CD1c-positive myeloid dendritic cell (primary cell): Measurements from ENCODE around the gene MED15.

ENCODE experiments used
- DNase-seq: peaks from one replicate; pipeline ENCODE4 v3.0.0-alpha.2; 2016; ENCODE audit errors: extremely low spot score

Gene MED15

DNA sequence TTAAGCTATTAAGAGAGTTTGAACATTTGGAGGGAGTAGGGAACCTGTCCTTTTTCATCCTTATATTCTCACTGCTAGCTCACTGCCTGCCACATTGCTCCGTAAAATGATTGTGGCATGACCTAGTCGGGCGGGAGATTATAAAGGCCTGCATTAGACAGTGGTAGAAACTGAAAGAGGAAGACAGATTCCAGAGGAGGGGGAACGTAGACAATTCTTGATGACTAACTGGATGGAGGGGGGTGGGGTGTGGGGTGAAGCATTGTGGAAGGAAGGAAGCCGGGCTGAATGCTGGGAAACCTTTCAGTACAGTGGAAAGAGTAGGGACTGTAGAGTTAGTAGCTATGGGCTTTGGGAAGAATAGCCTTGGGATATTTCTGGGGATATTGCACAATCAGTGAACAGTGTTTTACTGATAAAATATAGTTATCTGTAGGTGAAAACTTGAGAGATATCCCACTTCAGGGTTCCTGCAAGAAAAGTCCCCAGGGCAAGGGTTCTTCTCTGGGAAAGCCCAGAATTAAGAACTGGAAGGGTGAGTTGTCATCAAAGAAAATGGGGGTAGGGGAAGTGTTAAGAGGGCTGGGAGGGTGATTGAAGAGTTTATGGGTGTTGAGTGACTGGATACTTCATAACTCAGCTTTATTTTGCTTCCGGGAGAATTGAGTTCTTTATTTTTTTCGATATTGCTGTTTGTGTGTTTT is 2.1 kb downstream of the MED15 start:
- peak; percentile 90 for DNase-seq

DNA sequence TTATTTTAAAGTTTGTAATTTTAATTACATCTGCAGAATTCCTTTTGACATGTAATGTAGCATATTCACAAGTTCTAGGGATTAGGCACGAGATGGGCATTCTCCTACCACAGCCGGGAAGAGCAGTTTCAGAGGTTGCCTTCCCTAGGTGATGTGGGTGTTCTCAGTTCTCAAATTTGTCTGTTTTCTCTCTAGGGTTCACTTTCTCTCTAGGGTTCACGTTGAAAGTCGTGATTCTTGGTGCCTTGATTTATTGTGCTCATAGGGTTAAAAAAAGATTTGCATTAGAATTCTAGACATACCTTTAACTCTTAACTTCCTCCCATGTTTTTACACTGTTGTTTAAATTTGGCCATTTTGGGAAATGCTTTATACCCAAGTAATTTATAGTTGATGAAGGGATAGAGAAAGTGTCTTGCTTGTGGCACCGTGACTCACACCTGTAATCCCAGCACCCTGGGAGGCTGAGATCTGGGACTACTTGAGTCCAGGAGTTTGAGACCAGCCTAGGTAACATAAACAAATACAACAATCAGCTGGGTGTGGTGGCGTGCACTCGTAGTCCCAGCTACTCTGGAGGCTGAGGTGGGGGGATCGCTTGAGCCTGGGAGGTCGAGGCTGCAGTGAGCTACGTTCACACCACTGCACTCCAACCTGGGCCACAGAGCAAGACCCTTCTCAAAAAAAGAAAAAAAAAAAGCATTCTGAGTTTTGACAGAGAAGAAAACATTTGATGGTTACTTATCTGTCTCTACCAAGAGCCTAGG is 3.6 kb downstream of the MED15 start:
- peak; percentile 35 for DNase-seq

DNA sequence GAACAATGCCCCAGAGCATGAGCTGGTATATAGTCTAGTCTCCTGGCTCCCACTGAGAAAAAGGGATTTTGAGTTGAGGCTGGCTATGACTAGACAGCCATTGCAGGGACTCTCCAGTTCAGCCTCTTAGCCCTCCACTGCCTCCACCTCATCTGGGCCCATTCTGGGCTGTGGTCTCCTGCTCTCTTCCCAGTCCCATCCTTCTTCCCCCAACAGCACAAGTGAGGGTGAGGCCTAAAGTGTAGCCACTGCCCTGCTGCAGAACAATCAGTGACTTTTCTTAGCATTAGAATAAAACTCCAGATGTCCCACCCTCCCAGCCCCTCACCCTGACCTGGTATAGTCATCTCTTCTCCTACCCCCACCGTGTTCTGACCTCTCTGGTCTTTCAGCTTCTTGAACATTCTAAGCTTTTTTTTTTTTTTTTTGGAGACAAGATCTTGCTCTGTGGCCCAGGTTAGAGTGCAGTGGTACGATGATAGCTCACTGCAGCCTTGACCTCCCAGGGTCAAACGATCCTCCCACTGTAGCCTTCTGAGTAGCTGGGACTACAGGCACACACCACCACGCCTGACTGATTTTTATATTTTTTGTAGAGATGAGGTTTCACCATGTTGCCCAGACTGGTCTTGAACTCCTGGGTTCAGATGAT is 4.3 kb downstream of the MED15 start:
- no peak for DNase-seq

DNA sequence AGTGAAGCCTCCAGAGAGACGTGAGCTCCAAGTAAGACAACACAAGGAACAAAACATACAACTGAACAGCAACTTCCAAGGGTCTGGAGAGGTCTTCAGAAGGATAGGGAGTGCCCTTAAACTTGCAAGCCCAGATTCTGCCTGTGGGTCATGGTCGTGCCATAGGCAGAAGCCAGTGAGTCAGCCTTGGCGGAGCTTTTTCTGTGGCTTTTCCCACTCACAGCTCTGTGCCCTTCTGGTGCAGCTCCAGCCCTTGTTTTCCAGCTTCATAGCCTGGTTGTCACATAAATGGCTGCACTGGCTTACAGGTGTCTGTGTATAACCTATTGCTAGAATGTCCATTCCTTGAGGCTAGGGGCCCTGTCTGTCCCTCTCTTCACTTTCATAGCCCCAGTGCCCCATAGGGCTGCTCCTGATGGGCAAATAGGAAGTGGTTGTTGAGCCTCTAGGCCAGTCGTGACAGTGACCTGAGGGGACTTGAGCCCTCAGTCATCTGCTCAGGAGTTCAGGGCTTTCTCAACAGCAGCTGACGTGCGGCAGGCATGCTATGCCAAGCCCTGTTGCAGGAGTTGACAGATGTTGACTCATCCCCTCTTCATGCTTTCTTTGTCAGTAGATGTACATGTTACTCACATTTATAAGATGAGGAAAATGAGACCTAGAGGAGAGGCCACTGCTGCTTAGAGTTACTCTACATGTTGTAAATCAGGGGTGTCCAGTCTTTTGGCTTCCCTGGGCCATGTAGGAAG is 7.4 kb downstream of the MED15 start:
- peak; percentile 55 for DNase-seq

DNA sequence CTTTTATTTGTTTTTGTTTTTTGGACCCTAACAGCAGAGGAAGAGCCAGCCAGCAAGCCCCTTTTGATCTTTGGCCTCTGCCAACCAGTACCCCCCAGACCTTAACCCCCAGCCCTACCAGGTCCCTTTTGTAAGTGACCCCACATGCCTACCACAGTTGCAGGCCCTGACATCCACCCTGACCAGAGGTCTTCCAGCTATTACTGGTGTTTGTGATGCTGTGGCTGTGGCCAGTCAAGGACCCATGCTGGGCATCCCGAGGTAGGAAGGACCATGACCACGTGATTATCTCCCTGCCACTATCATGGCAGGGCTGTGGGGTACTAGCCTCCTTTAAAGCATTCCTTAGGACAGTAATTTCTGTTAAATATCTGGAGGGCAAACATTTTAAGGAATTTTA is 9.0 kb downstream of the MED15 start:
- DNase-seq, result no peak

DNA sequence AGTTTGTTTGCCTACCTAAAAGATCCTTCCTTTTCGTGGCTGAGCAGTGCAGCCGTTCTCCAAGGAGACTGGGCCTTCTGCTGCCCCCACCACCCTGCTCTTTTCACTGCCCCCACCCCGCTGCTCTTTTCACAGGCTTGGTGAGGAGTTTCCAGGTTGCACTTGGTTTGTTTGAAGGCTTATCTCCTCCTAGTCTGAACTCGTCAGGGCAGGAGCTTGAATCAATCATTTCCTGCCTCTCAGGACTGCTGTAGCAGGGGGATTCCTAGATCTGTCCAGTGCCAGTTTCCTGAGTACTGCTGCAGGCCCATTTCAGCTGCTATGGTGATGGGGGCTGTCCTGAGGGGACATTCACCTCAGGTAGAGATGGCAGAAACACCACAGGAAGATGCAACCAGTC is 10.0 kb downstream of the MED15 start:
- no peak for DNase-seq

DNA sequence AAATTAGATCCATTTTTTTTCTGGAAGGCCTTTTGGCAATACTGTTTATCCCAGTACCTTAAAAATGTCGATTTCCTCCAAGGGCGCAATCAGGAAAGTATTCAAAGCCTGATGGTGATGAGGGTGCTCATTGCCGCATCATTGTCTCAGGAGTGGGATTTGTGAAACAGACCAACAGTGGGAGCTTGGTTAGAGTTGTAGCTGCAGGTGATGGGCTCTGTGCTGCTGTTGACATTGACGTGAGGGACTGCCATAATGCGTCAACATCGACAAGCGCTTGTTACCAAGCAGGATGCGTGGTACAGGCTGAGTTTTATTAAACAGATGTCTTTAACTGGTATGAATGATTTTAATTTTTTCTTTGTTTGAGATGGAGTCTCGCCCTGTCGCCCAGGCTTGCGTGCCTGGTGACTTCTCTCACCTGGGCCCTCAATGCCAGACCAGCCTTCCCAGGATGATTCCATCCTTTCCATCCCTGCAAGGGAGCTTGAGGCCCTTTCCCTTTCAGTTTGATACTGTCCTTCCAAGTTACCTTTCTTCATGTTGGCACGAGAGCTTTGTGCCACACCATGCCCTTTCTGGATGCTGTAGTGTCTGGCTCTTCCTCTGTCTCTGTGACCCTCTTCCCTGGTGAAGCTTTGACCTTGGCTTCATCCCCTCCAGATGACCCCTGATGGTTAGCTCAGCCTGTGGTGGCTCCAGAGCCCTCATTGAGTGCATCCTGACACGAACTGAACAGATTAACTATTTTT is 10.6 kb downstream of the MED15 start:
- DNase-seq, result no peak

DNA sequence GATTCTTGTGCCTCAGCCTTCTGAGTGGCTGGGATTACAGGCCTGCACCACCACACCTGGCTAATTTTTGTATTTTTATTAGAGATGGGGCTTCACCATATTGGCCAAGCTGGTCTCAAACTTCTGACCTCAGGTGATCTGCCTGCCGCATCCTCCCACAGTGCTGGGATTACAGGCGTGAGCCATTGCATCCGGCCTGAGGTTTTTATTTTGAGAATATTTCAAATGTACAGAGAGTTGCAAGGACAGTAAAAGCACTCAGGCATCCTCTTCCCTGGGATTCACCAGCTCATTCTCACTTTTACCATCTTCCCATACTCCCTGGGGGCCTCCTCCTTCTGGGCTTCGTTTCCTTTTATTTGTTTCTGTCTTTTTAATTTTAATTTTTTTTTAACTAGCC is 12.1 kb downstream of the MED15 start:
- no peak for DNase-seq

DNA sequence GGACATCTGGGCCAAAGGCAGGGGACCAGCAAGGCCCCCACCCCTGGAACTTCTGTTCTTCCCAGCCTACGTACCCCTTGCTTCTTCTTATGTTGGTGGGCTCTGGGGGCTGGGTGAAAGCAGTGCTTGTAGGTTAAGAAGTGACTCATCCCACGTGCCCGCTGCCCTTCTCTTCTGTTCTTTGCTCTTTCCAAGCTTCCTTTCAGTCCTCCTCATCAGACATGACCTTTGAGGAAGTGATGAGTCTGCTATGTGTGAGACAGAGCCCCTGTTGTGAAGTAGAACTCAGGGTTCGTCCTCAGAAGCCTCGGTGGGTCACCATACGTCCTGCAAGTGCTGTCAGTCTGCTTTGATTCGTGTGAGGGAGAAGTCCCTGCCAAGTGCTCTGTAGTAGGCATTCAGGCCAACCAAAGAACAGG is 12.7 kb downstream of the MED15 start:
- DNase-seq, result peak; percentile 26

DNA sequence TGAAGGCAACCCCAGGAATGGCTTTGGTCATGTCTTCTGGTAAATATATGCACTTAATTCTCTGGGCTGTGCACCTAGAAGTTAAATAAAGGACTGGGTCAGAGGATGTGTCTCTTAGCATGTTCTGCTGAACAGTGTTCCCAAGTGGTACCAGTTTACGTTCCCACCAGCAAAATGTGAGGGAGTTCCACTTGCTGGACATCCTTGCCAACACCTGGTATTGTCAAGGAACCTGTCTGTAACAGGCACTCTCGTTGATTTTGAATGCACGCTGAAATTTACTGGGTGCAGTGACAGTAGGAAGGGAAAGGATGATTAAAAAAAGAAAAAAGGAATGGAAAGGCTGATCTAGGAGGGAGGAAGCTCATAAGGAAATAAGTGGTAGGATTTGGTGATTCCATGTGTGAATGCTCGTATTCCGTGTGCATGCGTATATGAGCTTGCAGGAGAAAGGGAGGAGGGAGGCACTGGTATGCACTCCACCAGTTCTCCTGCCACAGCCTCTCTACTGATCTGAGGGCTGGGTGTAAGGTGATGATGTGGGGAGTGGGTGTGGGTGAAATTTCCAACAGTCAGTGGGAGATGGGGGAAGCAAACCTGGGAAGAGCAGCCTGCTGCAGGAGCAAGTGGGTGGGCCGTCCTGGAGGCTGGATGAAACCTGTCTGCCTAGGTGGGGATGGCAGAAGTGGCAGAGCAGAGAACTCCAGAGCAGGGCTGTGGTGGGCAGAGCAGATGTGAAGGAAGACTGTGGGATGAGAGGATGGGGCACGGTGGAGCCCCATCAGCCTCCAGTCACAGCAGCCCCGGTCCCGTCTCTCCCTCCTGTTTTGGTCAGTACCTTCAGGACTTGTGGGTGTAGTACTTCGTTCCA is 15.0 kb downstream of the MED15 start:
- no peak for DNase-seq

DNA sequence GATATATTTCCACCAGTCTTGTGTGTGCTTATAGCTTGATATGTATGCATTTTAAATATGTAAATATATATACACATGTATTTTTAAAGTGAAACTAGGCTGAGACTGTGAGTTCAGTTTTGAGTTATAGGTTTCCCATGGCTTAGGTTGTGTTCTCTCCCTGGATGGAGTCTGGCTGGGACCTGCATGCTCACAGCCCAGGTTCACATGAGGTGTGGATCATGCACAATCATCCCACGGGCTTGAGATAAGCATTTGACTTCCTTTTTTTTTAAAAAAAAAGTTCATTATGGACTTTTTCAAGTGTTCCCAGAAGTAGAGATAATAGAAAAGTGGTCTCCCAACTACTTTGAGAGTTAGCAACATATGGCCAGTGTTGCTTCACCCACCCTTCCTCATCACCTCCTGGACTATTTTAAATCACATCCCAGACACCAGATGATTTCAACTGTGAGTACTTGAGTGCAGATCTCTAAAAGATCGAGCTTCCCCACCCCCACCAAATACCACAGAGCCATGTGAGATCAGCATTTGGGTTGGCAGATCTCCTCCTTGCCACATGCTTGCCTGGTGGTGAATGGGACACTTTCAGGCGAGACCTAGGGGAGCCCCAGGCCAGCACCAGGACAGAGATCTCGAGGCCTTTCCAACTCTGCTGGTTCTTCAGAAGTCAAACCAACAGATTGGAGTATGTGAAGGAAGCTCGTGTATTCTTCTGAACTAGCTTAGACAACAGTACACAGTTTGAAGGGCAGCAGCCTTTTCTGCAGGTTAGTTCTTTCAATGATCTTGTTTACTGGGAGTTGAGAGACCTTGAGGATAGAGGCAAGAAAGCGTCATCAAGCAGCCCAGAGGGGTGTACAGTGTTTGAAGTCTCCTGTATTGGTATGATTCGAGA is 15.9 kb downstream of the MED15 start:
- peak; percentile 17 for DNase-seq

DNA sequence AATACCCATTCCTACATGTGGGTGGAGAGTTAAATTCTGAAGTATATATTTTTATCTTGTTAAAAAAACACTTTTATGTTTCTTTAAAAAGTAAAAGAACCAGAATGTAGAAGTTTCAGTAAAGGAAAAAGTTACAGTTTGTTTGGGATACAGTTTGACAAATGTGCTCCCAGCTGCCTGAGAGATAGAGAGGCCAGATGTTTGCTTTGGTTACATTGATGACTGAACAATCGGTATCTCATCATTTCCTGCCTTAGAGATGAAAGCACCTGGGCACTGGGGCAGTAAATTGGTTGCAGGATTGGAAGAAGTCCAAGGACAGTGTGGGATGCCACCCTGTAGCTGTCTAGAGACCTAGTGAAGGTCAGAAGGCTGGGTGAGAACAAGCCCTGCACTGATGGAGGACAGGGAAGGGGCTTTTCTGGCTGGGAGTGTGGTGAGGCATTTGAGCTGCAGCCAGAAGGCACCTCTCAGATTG is 16.6 kb downstream of the MED15 start:
- DNase-seq, result no peak

DNA sequence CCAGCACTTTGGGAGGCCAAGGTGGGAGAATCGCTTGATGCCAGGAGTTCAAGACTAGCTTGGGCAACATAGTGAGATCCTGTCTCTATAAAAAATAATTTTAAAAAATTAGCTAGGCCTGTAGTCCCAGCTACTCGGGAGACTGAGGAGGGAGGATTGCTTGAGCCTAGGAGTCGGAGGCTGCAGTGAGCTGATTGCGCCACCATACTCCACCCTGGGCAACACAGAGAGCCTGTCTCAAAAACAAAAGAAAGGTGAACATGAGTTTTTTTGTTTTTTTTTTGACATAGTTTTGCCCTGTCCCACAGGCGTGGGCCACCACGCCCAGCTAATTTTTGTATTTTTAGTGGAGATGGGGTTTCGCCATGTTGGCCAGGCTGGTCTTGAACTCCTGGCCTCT is 17.6 kb downstream of the MED15 start:
- DNase-seq, result no peak

DNA sequence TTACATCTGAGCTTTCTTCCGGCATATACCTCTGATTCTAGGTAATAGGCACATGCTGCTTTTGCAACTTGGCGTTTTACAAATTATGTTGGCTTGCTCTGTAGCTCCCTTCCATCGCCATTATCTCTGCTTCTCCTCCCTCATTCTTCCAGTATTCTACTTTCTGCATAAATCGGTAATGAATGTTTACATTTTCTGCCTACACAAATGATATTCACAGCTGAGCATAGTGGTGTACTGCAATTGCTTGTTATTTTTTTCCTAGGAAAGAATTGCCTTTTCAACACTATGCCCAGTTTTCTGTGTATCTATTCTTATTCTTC is 18.9 kb downstream of the MED15 start:
- no peak for DNase-seq

DNA sequence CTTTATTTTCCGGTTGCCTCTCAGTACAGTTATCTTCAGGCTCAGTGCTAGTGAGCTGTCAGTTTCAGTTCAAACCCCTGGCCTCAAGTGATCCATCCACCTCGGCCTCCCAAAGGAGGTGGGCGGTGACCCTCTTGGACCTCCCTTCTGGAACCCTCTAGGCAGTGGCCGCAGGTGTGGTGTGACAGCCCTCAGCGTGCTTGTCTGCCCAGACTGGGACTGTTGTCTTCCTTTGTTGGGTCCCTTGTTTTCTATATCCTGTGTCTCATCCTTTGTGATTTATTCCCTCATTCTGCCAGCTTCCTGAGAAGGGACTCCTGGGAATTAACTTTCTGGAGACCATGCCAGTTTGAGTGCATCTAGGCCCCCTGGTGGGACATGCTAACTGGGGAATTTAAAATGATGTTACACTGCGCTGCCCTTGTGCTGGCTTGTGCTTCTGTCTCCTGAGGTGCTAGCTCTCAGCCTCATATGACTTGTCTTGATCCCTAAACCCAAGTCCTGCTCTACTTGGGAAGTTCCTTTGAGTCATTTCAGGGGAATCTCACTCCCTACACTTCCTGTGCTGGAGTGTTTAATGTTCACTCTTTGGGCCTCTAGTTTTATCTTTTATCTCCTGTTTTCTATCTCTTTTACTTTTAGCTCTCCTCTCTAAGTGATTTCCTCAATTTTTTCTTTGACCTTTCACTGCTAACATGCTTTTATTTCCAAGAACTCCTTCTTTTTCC is 19.4 kb downstream of the MED15 start:
- DNase-seq, result no peak

DNA sequence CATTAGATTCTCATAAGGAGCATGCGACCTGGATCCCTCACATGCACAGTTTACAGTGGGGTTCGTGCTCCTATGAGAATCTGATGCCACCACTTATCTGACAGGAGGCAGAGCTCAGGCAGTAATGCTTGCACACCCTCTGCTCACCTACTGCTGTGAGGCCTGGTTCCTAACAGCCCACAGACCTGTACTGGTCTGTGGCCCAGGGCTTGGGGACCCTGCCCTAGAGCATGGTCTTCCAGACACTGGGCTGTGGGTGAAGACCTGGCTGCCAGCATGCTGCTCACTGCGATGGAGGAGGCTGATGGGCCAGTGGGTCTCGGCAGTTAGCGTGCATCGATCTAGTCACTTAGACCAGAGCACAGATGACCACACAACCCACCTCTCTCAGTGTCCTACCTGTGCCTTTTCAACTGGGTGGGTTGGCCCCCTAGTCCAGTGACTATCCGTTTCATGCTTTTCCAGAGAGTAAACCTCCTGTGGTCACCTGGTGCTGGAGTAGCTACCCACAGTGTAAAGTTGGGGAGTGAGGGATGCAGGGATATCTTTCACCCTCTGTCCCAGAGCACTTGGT is 21.1 kb downstream of the MED15 start:
- DNase-seq, result no peak

DNA sequence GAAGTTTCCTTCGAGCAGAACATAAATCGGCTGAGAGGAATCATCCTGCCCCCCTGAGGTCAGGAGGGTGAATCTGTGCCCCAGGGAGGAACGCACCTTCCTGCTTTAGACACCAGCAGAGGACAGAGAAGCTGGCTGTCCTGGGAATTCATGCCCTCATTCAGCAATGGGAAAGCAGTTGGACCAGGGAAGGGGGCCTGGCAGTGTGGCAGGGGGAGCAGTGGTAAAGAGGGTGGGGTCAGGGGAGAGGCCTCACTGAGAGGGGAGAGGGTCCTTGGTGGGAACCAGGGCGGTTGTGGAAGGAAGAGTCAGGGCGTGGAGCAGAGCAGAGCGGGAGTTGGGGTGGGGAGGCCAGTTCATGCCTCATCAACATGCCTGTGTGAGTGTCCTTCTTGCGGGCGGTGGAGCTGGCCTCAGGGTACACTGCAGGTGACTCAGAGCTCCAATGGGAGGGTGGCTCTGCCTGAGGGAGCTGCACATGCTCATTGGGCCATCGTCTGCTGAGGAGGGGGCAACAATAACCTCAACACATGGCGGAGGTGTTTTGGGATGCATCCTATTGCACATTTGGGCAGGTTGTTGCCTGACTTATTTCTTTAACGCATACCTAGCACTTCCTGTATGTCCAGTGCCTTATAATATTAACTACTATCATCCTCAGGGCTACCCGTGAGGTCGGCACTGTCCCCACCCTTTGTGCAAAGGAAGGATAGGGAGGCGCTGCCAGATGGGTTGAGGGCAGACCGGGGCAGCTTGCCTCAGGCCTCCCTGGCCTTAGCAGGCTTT is 23.2 kb downstream of the MED15 start:
- DNase-seq, result no peak

DNA sequence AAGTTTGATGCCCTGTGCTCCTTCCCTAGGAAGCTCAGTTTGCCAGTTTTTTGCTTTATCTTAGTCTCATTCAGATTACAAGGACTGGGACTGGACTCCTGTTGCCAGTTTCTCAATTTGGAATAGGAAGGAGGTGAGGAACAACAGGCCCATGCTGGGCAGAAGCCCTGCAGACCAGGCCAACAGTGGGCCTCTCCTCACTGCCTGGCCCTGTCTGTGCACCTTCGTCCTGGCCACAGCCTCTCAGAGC is 23.7 kb downstream of the MED15 start:
- no peak for DNase-seq
